Esophagus muscularis mucosa (tissue), 4 donors: ENCODE measurements around the gene SLC25A11. TPM values are rescaled to one million over a fixed set of nuclear protein-coding genes. Genes with fewer than 3 reads are reported as not detected.

Experiments
- DNase-seq: peaks from one replicate; pipeline ENCODE4 v3.0.0-alpha.2; 2017; ENCODE audit errors: extremely low spot score
- H3K27ac ChIP-seq, 4 donors: fragments of 200-600 bp; sonication (generic); replicated peaks in 1 of 4; 1 replicate in 3 of 4; 2 replicates in 1 of 4; pipeline ENCODE4 v1.5.1; 2016 to 2019; ENCODE audit warnings: mild to moderate bottlenecking in 1 of 4
- H3K27me3 ChIP-seq, 4 donors: fragments of 200-600 bp; sonication (generic); one replicate each; pipeline versions ENCODE4 v1.5.1 to v1.6.0; 2016 to 2019
- H3K36me3 ChIP-seq, 4 donors: fragments of 200-600 bp; sonication (generic); one replicate each; pipeline ENCODE4 v1.5.1; 2016 to 2019
- H3K4me1 ChIP-seq, 4 donors: fragments of 200-600 bp; sonication (generic); one replicate each; pipeline ENCODE4 v1.5.1; 2016 to 2019
- H3K4me3 ChIP-seq, 4 donors: fragments of 200-600 bp; sonication (generic); 1 replicate in 2 of 4; 2 replicates in 2 of 4; pipeline ENCODE4 v1.5.1; 2016 to 2019; ENCODE audit warnings: mild to moderate bottlenecking in 4 of 4, moderate library complexity in 1 of 4
- H3K9me3 ChIP-seq, 4 donors: fragments of 200-600 bp; sonication (generic); 1 replicate in 3 of 4; 2 replicates in 1 of 4; pipeline ENCODE4 v1.5.1; 2016 to 2019
- CTCF ChIP-seq, 3 experiments: fragments of 200-600 bp in 2 of 3; fragments of 450-650 bp in 1 of 3; sonication (generic) in 2 of 3; IDR thresholded peaks; one replicate each; pipeline ENCODE4 v1.5.1; 2017 to 2019; ENCODE audit warnings: antibody characterized with exemption in 3 of 3, mild to moderate bottlenecking in 2 of 3, moderate library complexity in 1 of 3
- EP300 ChIP-seq: sonication (generic); formaldehyde crosslinking; IDR thresholded peaks from one replicate; pipeline ENCODE4 v1.6.1; 2017; ENCODE audit warnings: antibody characterized with exemption
- POLR2A ChIP-seq: fragments of 450-650 bp; IDR thresholded peaks from one replicate; pipeline ENCODE4 v1.6.1; 2017; ENCODE audit warnings: antibody characterized with exemption, moderate library complexity, mild to moderate bottlenecking, low read depth
- POLR2AphosphoS5 ChIP-seq, 2 donors: sonication (generic); formaldehyde crosslinking; IDR thresholded peaks; one replicate each; pipeline ENCODE4 v1.6.1; 2017; ENCODE audit warnings: antibody characterized with exemption in 2 of 2
- WGBS: methylation state at CpG from one replicate; pipeline ENCODE4 v1.1.5; 2018; 5-methylcytosine and 5-hydroxymethylcytosine counted together
- intact Hi-C: fragments of 100-400 bp; cut with DNase I; formaldehyde crosslinking; loops from one replicate; pipeline ENCODE4 v1.15.1; 2023
- total RNA-seq, 4 donors: library from RNA; depleted of rRNA; stranded (reverse); fragments of >200 nt; gene quantifications; one replicate each; pipeline versions ENCODE4 v1.1.0 to v1.2.1, GENCODE V29; 2016

The SLC25A11 gene
- total RNA-seq, 4 donors from 2014 or later = 38.8 to 73.4 (median 55.5) TPM

- intact Hi-C loops = no loop called here
- no peak for DNase-seq
- peaks cover 49 to 85% (median 78%) of the 10 kb centered on the region in 4 donors for H3K4me1 ChIP-seq
- H3K9me3 ChIP-seq = peaks cover 0 to 2% (median 0%) of the 10 kb centered on the region in 4 donors
- peaks cover 17 to 57% (median 50%) of the 10 kb centered on the region in 4 donors for H3K36me3 ChIP-seq
- H3K4me3 ChIP-seq = peak overlapping the region; percentile 87 to 100 (median 100)
- TF ChIP-seq CTCF (IDR thresholded peaks at IDR 0.05) (no peak), POLR2AphosphoS5 (IDR thresholded peaks at IDR 0.05) (no peak), EP300 (no peak), POLR2A (no peak)
- WGBS = 29% methylated on average over 3 of the region's 4 CpGs
- peak overlapping the region; percentile 94 to 100 (median 98) for H3K27ac ChIP-seq
- no peaks in the 10 kb centered on the region for H3K27me3 ChIP-seq
Observed at GRCh38 chr17:4945944-4946280, 6.1 kb upstream of the SLC25A11 start.

- DNase-seq = peak; percentile 94
- peaks cover 46 to 84% (median 75%) of the 10 kb centered on the region in 4 donors for H3K4me1 ChIP-seq
- peaks cover 17 to 57% (median 50%) of the 10 kb centered on the region in 4 donors for H3K36me3 ChIP-seq
- whole genome bisulfite sequencing = 34% methylated on average over 7 of the region's 7 CpGs
- peaks cover 0 to 2% (median 0%) of the 10 kb centered on the region in 4 donors for H3K9me3 ChIP-seq
- intact Hi-C loops = no loop called here
- TF ChIP-seq CTCF (IDR thresholded peaks at IDR 0.05) (no peak), POLR2AphosphoS5 (IDR thresholded peaks at IDR 0.05) (peak; percentile 76 to 85)
- H3K27ac ChIP-seq = peak overlapping the region; percentile 94 to 100 (median 98)
- H3K4me3 ChIP-seq = peak overlapping the region; percentile 87 to 100 (median 100)
- H3K27me3 ChIP-seq = no peaks in the 10 kb centered on the region
Observed at GRCh38 chr17:4945176-4945943, 5.5 kb upstream of the SLC25A11 start.

DNA sequence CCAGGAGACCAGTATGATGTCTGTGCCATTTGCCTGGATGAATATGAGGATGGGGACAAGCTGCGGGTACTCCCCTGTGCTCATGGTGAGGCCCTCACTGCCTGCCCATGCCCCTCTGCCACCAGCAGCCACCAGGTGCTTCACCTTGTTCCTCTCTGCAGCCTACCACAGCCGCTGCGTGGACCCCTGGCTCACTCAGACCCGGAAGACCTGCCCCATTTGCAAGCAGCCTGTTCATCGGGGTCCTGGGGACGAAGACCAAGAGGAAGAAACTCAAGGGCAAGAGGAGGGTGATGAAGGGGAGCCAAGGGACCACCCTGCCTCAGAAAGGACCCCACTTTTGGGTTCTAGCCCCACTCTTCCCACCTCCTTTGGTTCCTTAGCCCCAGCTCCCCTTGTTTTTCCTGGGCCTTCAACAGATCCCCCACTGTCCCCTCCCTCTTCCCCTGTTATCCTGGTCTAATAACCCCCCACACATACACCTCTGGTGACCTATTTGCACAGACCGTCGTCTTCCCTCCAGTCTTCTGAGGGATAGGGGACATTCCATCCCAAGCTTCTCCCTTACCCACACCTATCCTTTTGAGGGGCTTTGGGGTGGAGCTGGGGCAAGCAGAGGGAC, 4.8 kb upstream of the SLC25A11 start:
- TF ChIP-seq CTCF (IDR thresholded peaks at IDR 0.05) (no peak), EP300 (no peak), POLR2AphosphoS5 (IDR thresholded peaks at IDR 0.05) (no peak), POLR2A (no peak)
- peak overlapping the region in 3 of 4 donors; percentile 87 to 100 (median 100) for H3K4me3 ChIP-seq
- WGBS = 51% methylated on average over 8 of the region's 8 CpGs
- peaks cover 17 to 57% (median 50%) of the 10 kb centered on the region in 4 donors for H3K36me3 ChIP-seq
- H3K27me3 ChIP-seq = no peaks in the 10 kb centered on the region
- intact Hi-C loops = no loop called here
- no peak for DNase-seq
- H3K27ac ChIP-seq = peak overlapping the region; percentile 94 to 100 (median 98)
- peaks cover 0 to 2% (median 0%) of the 10 kb centered on the region in 4 donors for H3K9me3 ChIP-seq
- peaks cover 42 to 77% (median 68%) of the 10 kb centered on the region in 4 donors for H3K4me1 ChIP-seq

DNA sequence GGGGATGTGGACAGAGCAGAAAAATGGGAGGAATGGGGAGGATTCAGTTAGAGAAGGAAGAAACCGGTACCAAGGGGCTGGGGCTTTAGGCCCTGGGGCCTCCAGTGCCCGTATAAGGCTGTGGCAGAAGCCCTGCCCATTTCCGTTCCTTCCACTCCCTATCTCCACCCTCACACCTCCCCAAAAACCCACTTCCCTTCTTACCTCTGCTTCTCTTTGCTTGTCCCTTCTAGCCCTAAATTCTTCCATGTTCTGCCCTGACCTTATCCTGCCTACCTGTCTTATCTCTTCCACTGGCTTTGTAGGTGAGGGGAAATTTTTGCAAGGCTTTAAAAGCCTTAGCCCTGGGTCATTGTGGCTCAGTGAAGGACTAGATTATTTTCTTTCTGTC, 4.3 kb upstream of the SLC25A11 start:
- peaks cover 0 to 2% (median 0%) of the 10 kb centered on the region in 4 donors for H3K9me3 ChIP-seq
- intact Hi-C loops = no loop called here
- no peak for TF ChIP-seq CTCF (IDR thresholded peaks at IDR 0.05)
- TF ChIP-seq POLR2A = no peak
- no peak for TF ChIP-seq POLR2AphosphoS5 (IDR thresholded peaks at IDR 0.05)
- TF ChIP-seq EP300 = no peak
- H3K27me3 ChIP-seq = no peaks in the 10 kb centered on the region
- no peak for DNase-seq
- WGBS = 30% methylated on average over 3 of the region's 3 CpGs
- peak overlapping the region; percentile 94 to 100 (median 98) for H3K27ac ChIP-seq
- H3K36me3 ChIP-seq = peaks cover 17 to 57% (median 50%) of the 10 kb centered on the region in 4 donors
- no peak overlapping the region for H3K4me3 ChIP-seq
- peaks cover 40 to 76% (median 68%) of the 10 kb centered on the region in 4 donors for H3K4me1 ChIP-seq
